Right lobe of liver (tissue), 4 donors: ENCODE data around the gene CTRB2.
"Not testable (repeated sequence)": the region's sequence is repeated elsewhere in the genome, so short reads cannot be mapped to it uniquely, and the experiment has no call there.

Experiments
- CTCF ChIP-seq, 4 donors: fragments of 200-600 bp in 3 of 4; fragments of 450-650 bp in 1 of 4; IDR thresholded peaks; one replicate each; pipeline versions ENCODE4 v1.5.1 to v1.8.0; 2016 to 2022; ENCODE audit warnings: antibody characterized with exemption in 4 of 4, mild to moderate bottlenecking in 2 of 4
- POLR2A ChIP-seq: fragments of 450-650 bp; IDR thresholded peaks from one replicate; pipeline ENCODE4 v1.6.1; 2017; ENCODE audit warnings: antibody characterized with exemption, mild to moderate bottlenecking
- donor health status: DM: no; HTN: no; CAD: no.
- donor health status: DM: no; HTN: no; CAD: no.
- donor health status: DM: no; HTN: yes; CAD: no.

- not testable (repeated sequence) for TF ChIP-seq CTCF (IDR thresholded peaks at IDR 0.05); POLR2A
Observed at GRCh38 chr16:75240633-75241032, 33.7 kb upstream of the CTRB2 start.
